Stimulated activated CD4-positive, alpha-beta T cell treated with anti-CD3 and anti-CD28 coated beads, Interleukin-1b, Interleukin-23, amount 100 ng/mL, for 4 hours (primary cell): ENCODE results near the gene KIF26A.
"Not testable (repeated sequence)": the region's sequence is repeated elsewhere in the genome, so short reads cannot be mapped to it uniquely, and the experiment has no call there.

ENCODE experiments used
- DNase-seq, 2 donors: peaks; one replicate each; pipeline ENCODE4 v3.0.0-alpha.2; 2020; ENCODE audit warnings: low read depth in 2 of 2

Gene KIF26A

GRCh38 chr14:104192146-104192882 is 53.9 kb downstream of the KIF26A start:
- DNase-seq, result no peak

- no peak for DNase-seq
Observed at GRCh38 chr14:104192883-104193245, 54.5 kb downstream of the KIF26A start.

- DNase-seq, result no peak
Observed at GRCh38 chr14:104194016-104194415, 55.6 kb downstream of the KIF26A start.

- no peak for DNase-seq
Observed at GRCh38 chr14:104194716-104195115, 56.3 kb downstream of the KIF26A start.

- no peak for DNase-seq
Observed at GRCh38 chr14:104195361-104195760, 57.0 kb downstream of the KIF26A start.

GRCh38 chr14:104195878-104196277 is 57.5 kb downstream of the KIF26A start:
- no peak for DNase-seq

- DNase-seq, result no peak
Observed at GRCh38 chr14:104196461-104197140, 58.2 kb downstream of the KIF26A start.

GRCh38 chr14:104197449-104198247 is 59.3 kb downstream of the KIF26A start:
- no peak for DNase-seq

- DNase-seq, result no peak
Observed at GRCh38 chr14:104199266-104199895, 61.0 kb downstream of the KIF26A start.

- no peak for DNase-seq
Observed at GRCh38 chr14:104200106-104200505, 61.7 kb downstream of the KIF26A start.

GRCh38 chr14:104200591-104200990 is 62.2 kb downstream of the KIF26A start:
- DNase-seq, result no peak

GRCh38 chr14:104201063-104201462 is 62.7 kb downstream of the KIF26A start:
- no peak for DNase-seq

- DNase-seq, result no peak
Observed at GRCh38 chr14:104201496-104201895, 63.1 kb downstream of the KIF26A start.

GRCh38 chr14:104202259-104203070 is 64.1 kb downstream of the KIF26A start:
- DNase-seq, result no peak

GRCh38 chr14:104203071-104203425 is 64.7 kb downstream of the KIF26A start:
- DNase-seq, result no peak

GRCh38 chr14:104204660-104205149 is 66.3 kb downstream of the KIF26A start:
- DNase-seq, result no peak

- no peak for DNase-seq
Observed at GRCh38 chr14:104205781-104206180, 67.4 kb downstream of the KIF26A start.

GRCh38 chr14:104206281-104206904 is 68.0 kb downstream of the KIF26A start:
- DNase-seq, result no peak

- DNase-seq, result no peak
Observed at GRCh38 chr14:104207142-104208014, 69.0 kb downstream of the KIF26A start.

- DNase-seq, result not testable (repeated sequence)
Observed at GRCh38 chr14:104208015-104208295, 69.6 kb downstream of the KIF26A start.
